GM23338 (cell line): Measurements from ENCODE around the gene ADCY1. TPM values are rescaled to one million over a fixed set of nuclear protein-coding genes. Genes with fewer than 3 reads are reported as not detected.

Experiments used
- ATAC-seq: fragments of 200-7000 bp; cut with Tn5 transposase; 3 replicates; pipeline ENCODE4 v1.9.1; 2020
- DNase-seq: peaks from one replicate; pipeline ENCODE4 v3.0.0-alpha.2; 2015; ENCODE audit warnings: low spot score
- H2AFZ ChIP-seq: fragments of 200-600 bp; sonication (generic); 2 replicates; pipeline ENCODE4 v1.8.0; 2016; ENCODE audit warnings: antibody characterized with exemption, mild to moderate bottlenecking, moderate library complexity
- H3F3A ChIP-seq: fragments of 200-600 bp; sonication (generic); replicated peaks from 2 replicates; pipeline ENCODE4 v1.8.0; 2017; ENCODE audit warnings: antibody characterized with exemption, mixed run types, low read depth
- H3K27ac ChIP-seq: fragments of 200-600 bp; sonication (generic); 2 replicates; pipeline ENCODE4 v1.6.1; 2016; ENCODE audit warnings: low read depth
- H3K27me3 ChIP-seq: fragments of 200-600 bp; sonication (generic); 2 replicates; pipeline ENCODE4 v1.8.0; 2016; ENCODE audit warnings: mild to moderate bottlenecking, mixed run types, moderate library complexity; ENCODE audit not compliant: insufficient read depth
- H3K36me3 ChIP-seq: fragments of 200-600 bp; sonication (generic); 2 replicates; pipeline ENCODE4 v1.8.0; 2016; ENCODE audit warnings: mild to moderate bottlenecking; ENCODE audit not compliant: insufficient read depth
- H3K4me1 ChIP-seq: fragments of 200-600 bp; sonication (generic); 2 replicates; pipeline ENCODE4 v1.8.0; 2016; ENCODE audit warnings: mild to moderate bottlenecking, moderate library complexity; ENCODE audit not compliant: insufficient read depth
- H3K4me2 ChIP-seq: fragments of 200-600 bp; sonication (generic); 2 replicates; pipeline ENCODE4 v1.7.1; 2017; ENCODE audit warnings: mixed run types
- H3K4me3 ChIP-seq: fragments of 200-600 bp; sonication (generic); 2 replicates; pipeline ENCODE4 v1.6.1; 2016; ENCODE audit warnings: mixed run types
- H3K79me2 ChIP-seq: fragments of 200-600 bp; sonication (generic); replicated peaks from 2 replicates; pipeline ENCODE4 v1.8.0; 2017; ENCODE audit warnings: mild to moderate bottlenecking; ENCODE audit not compliant: insufficient read depth
- H3K9me2 ChIP-seq: fragments of 200-600 bp; sonication (generic); 2 replicates; pipeline ENCODE4 v1.8.0; 2017; ENCODE audit not compliant: insufficient read depth
- H4K20me1 ChIP-seq: fragments of 200-600 bp; sonication (generic); replicated peaks from 2 replicates; pipeline ENCODE4 v1.8.0; 2017; ENCODE audit warnings: mild to moderate bottlenecking; ENCODE audit not compliant: insufficient read depth
- H3K27ac Mint-ChIP-seq: 2 replicates; pipeline ENCODE4 v1.8.0; 2020; ENCODE audit warnings: inconsistent platforms, mild to moderate bottlenecking, moderate library complexity, mixed read lengths
- H3K27me3 Mint-ChIP-seq: 3 replicates; pipeline ENCODE4 v1.8.0; 2022; ENCODE audit warnings: low read depth, mild to moderate bottlenecking, moderate library complexity, mixed read lengths, inconsistent platforms; ENCODE audit not compliant: insufficient read depth, poor library complexity
- H3K36me3 Mint-ChIP-seq: 3 replicates; pipeline ENCODE4 v1.8.0; 2021; ENCODE audit warnings: low read depth, mild to moderate bottlenecking, inconsistent platforms, moderate library complexity, mixed read lengths
- H3K4me1 Mint-ChIP-seq: 3 replicates; pipeline ENCODE4 v1.8.0; 2020; ENCODE audit warnings: mild to moderate bottlenecking, inconsistent platforms, mixed read lengths
- H3K4me3 Mint-ChIP-seq: 3 replicates; pipeline ENCODE4 v1.8.0; 2021; ENCODE audit warnings: moderate library complexity, mild to moderate bottlenecking, inconsistent platforms, mixed read lengths
- H3K9me3 Mint-ChIP-seq: 3 replicates; pipeline ENCODE4 v1.8.0; 2020; ENCODE audit warnings: moderate library complexity, mild to moderate bottlenecking, inconsistent platforms, mixed read lengths
- CTCF ChIP-seq, 2 experiments: fragments of 200-600 bp in 1 of 2; sonication (generic) in 1 of 2; conservative IDR thresholded peaks; 2 replicates each; pipeline versions ENCODE4 v1.5.1 to v1.6.1; 2016 to 2017; ENCODE audit warnings: antibody characterized with exemption in 2 of 2, low read depth in 2 of 2, mild to moderate bottlenecking in 2 of 2, moderate library complexity in 1 of 2
- EZH2 ChIP-seq: fragments of 200-600 bp; sonication (generic); IDR thresholded peaks from one replicate; pipeline ENCODE4 v1.8.0; 2017; ENCODE audit warnings: antibody characterized with exemption, mild to moderate bottlenecking, low read depth; ENCODE audit not compliant: unreplicated experiment
- EZH2phosphoT487 ChIP-seq: fragments of 200-600 bp; sonication (generic); IDR thresholded peaks from one replicate; pipeline ENCODE4 v1.8.1; 2018; ENCODE audit warnings: antibody characterized with exemption; ENCODE audit not compliant: unreplicated experiment
- NANOG ChIP-seq: IDR thresholded peaks from 2 replicates; pipeline ENCODE4 v1.6.1; 2016; ENCODE audit warnings: antibody characterized with exemption, borderline replicate concordance
- ZNF114 ChIP-seq: fragments of 250-450 bp; sonication (Bioruptor Pico); IDR thresholded peaks from 2 replicates; pipeline ENCODE4 v1.5.0; 2020; ENCODE audit warnings: mild to moderate bottlenecking, moderate library complexity
- ZNF331 ChIP-seq: fragments of 250-450 bp; sonication (Bioruptor Pico); IDR thresholded peaks from 2 replicates; pipeline ENCODE4 v1.5.0; 2020; ENCODE audit warnings: low read depth, mild to moderate bottlenecking, moderate library complexity
- polyA plus RNA-seq: library from polyadenylated mRNA; unstranded; fragments of >200 nt; fragmentation: Nextera tagmentation; extraction: Ambion mirVana; gene quantifications from 2 replicates; pipeline ENCODE4 v1.2.1, GENCODE V29; 2016
- total RNA-seq: library from RNA; depleted of rRNA; stranded (reverse); fragments of >200 nt; shearing (Covaris generic); gene quantifications from 2 replicates; pipeline ENCODE4 v1.2.3, GENCODE V29; 2014

ADCY1 gene
- total and polyA plus RNA-seq, 2 experiments from 2014 or later = 2.3 to 18.7 TPM

GRCh38 chr7:45568536-45569289, 5.5 kb upstream of the ADCY1 start:
- no peak overlapping the region for H2AFZ ChIP-seq
- H3K36me3 ChIP-seq = no peaks in the 10 kb centered on the region
- peaks cover 18% of the 10 kb centered on the region for H3K4me1 ChIP-seq
- TF ChIP-seq ZNF331 (no peak), EZH2 (no peak), CTCF (conservative IDR thresholded peaks at IDR 0.05; ENCODE audit: low read depth in 2 of 2) (no peak)
- DNase-seq (no peak), ATAC-seq (no peak)
- H3F3A ChIP-seq = no peaks in the 10 kb centered on the region
- no peaks in the 10 kb centered on the region for H4K20me1 ChIP-seq
- H3K27ac Mint-ChIP-seq = no peak overlapping the region
- H3K4me3 ChIP-seq = no peak overlapping the region
- no peak overlapping the region for H3K4me2 ChIP-seq
- no peaks in the 10 kb centered on the region; the same call in none of the 3 replicates for H3K9me3 Mint-ChIP-seq
- H3K27me3 Mint-ChIP-seq = peaks cover 24% of the 10 kb centered on the region
- H3K9me2 ChIP-seq = no peaks in the 10 kb centered on the region
- no peaks in the 10 kb centered on the region; the same call in 2 of the 3 replicates for H3K36me3 Mint-ChIP-seq
- H3K27me3 ChIP-seq = peaks cover 24% of the 10 kb centered on the region
- H3K27ac ChIP-seq = no peak overlapping the region
- H3K4me1 Mint-ChIP-seq = peaks cover 27% of the 10 kb centered on the region
- no peak overlapping the region for H3K4me3 Mint-ChIP-seq
- no peaks in the 10 kb centered on the region for H3K79me2 ChIP-seq

- Histone ChIP-seq H3F3A (no peaks in the 10 kb centered on the region), H3K9me2 (no peaks in the 10 kb centered on the region), H3K4me2 (no peak overlapping the region), H3K36me3 (no peaks in the 10 kb centered on the region), H2AFZ (no peak overlapping the region), H3K4me1 (peaks cover 12% of the 10 kb centered on the region), H3K79me2 (no peaks in the 10 kb centered on the region), H3K27me3 (peaks cover 27% of the 10 kb centered on the region), H3K4me3 (no peak overlapping the region), H4K20me1 (no peaks in the 10 kb centered on the region), H3K27ac (no peak overlapping the region)
- Mint-ChIP-seq H3K27ac (no peak overlapping the region), H3K36me3 (no peaks in the 10 kb centered on the region; the same call in 2 of the 3 replicates), H3K4me1 (peaks cover 23% of the 10 kb centered on the region), H3K9me3 (no peaks in the 10 kb centered on the region; the same call in 1 of the 3 replicates), H3K4me3 (no peak overlapping the region), H3K27me3 (peaks cover 27% of the 10 kb centered on the region)
- ATAC-seq (no peak), DNase-seq (no peak)
- TF ChIP-seq EZH2 = no peak
- no peak for TF ChIP-seq ZNF114 (CRISPR knock-in tag)
- TF ChIP-seq ZNF331 = no peak
- TF ChIP-seq NANOG = no peak
- TF ChIP-seq CTCF (conservative IDR thresholded peaks at IDR 0.05; ENCODE audit: low read depth in 2 of 2) = no peak
- TF ChIP-seq EZH2phosphoT487 = no peak
Observed at GRCh38 chr7:45569290-45569685, 4.9 kb upstream of the ADCY1 start.
